Measurements from ENCODE around the gene RCN2. TPM values are rescaled to one million over a fixed set of nuclear protein-coding genes. Genes with fewer than 3 reads are reported as not detected.

RCN2 gene
- total and polyA plus RNA-seq, 2 of the 8 experiments (the other 6 are each of a cell fraction or from before 2014, with no cell fraction given), result 65.6 to 137 TPM

DNA sequence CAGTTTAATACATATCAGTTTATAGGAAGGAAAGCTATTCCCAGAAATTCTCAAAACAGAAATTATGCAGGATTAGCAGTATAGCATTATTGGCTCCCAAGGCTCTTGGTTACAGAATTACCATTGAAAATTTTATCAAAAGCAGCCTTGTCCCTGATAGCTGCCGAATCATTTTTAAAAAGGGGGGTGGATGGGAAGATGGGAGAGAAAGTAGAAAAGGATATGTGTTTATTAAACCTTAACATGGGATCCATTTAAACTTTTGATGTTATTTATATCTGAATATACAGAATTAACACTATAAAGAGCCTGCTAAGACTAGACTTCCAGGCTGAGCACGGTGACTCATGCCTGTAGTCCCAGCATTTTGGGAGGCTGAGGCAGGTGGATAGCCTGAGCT lies 10.8 kb downstream of the RCN2 start (continued):
- TF ChIP-seq KDM1A (IDR thresholded peaks at IDR 0.05; ENCODE audit: borderline replicate concordance, low read length), result no peak

Data from H1 (cell line).